Type B pancreatic cell (in vitro differentiated cells): ENCODE results near the gene ERP44. TPM values are rescaled to one million over a fixed set of nuclear protein-coding genes. Genes with fewer than 3 reads are reported as not detected.
A peak's percentile ranks its signal among the peaks of the same experiment; 100 is the strongest.
"Not testable (repeated sequence)": the region's sequence is repeated elsewhere in the genome, so short reads cannot be mapped to it uniquely, and the experiment has no call there.

Experiments
- DNase-seq: peaks from one replicate; pipeline ENCODE4 v3.0.0; 2021; ENCODE audit warnings: mixed read lengths; ENCODE audit not compliant: unreplicated experiment; ENCODE audit errors: extremely low spot score
- H3K27ac Mint-ChIP-seq: 2 replicates; pipeline ENCODE4 v1.8.0; 2021; ENCODE audit warnings: mild to moderate bottlenecking, mixed read lengths
- H3K27me3 Mint-ChIP-seq: 2 replicates; pipeline ENCODE4 v1.8.0; 2021; ENCODE audit warnings: mixed read lengths
- H3K36me3 Mint-ChIP-seq: 2 replicates; pipeline ENCODE4 v1.8.0; 2021; ENCODE audit warnings: mixed read lengths
- H3K4me1 Mint-ChIP-seq: one replicate; pipeline ENCODE4 v1.8.0; 2021; ENCODE audit warnings: mixed read lengths; ENCODE audit not compliant: unreplicated experiment
- H3K4me3 Mint-ChIP-seq: 2 replicates; pipeline ENCODE4 v1.8.0; 2021; ENCODE audit warnings: mild to moderate bottlenecking, mixed read lengths
- H3K9me3 Mint-ChIP-seq: 2 replicates; pipeline ENCODE4 v1.8.0; 2021; ENCODE audit warnings: mixed read lengths
- long read RNA-seq: library from polyadenylated mRNA; unstranded; transcript quantifications from one replicate; pipeline ENCODE4 v2.0.0, GENCODE V29; 2020
- total RNA-seq: library from RNA; stranded (reverse); gene quantifications from 2 replicates; pipeline ENCODE4 v1.2.1, GENCODE V29; 2021; ENCODE audit warnings: low replicate concordance
- TF ChIP-seq, protein P1 (sequence below): fragments of 200-600 bp; sonication (generic); conservative IDR thresholded peaks from 2 replicates; pipeline ENCODE4 v1.5.0; 2021; ENCODE audit warnings: antibody characterized with exemption, mild to moderate bottlenecking

ERP44 gene
- 21.2 and 23.1 TPM in 2 replicates for total RNA-seq
- long read RNA-seq, full-length matches to known transcripts: 614 of 645 reads
- long read RNA-seq, partial matches to known transcripts: 7 of 645 reads
- long read RNA-seq, other reads (novel, unspliced or antisense): 24 of 645 reads

DNA sequence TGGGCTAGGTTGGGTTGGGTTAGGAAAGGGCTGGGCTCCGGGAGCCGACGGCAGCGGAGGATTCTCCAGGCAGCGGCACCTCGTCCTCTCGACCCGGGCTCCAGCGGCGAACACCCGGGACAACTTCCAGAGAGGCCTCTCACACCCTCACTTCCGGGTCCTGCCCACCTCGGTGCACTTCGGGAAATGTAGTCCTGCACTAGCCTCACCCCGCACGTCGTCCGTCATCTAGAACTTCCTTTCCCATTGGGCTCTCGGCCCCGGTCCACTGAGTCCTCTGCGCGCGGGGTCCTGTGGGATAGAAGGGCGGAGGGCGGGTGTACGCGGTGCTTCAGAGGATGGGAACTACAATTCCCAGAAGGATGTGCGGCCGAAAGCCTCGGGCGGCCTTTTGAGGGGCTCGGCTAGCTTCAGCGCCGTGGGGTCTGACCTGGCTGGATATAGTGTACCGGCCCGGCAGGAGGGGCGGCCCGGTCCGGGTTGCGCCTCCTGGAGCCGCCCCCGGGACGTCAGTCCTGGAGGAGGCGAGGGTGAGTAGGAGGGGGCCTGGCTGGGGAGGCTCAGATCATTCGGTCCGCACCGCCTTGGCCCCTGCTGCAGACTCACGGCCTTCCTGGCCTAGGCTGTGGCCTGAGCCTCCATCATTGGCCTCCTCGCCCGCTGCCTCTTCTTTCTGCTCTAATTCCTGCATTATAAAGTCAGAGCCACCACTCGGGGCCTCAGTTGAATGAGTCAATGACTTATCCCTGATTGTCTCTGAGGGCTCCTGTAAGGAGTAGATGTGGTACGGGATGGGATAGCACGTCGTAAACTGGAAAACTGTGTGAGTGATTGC, at the start of gene ERP44, which contains the start of gene INVS:
Gene ERP44 (minus strand): TSS at position 114 of the 835 bp plus-strand sequence. CDS start 160 bp downstream, outside the sequence.
Gene INVS (plus strand): TSS at position 357 of the 835 bp plus-strand sequence. CDS start 5,279 bp downstream, outside the sequence.
- Mint-ChIP-seq H3K27ac (peak within 1 kb of the TSS; percentile 99), H3K36me3 (no peaks in the 10 kb centered on the region), H3K9me3 (no peaks in the 10 kb centered on the region), H3K4me1 (peaks cover 24% of the 10 kb centered on the region), H3K4me3 (peak within 1 kb of the TSS; percentile 99), H3K27me3 (no peaks in the 10 kb centered on the region)
- TF ChIP-seq, protein P1, sequence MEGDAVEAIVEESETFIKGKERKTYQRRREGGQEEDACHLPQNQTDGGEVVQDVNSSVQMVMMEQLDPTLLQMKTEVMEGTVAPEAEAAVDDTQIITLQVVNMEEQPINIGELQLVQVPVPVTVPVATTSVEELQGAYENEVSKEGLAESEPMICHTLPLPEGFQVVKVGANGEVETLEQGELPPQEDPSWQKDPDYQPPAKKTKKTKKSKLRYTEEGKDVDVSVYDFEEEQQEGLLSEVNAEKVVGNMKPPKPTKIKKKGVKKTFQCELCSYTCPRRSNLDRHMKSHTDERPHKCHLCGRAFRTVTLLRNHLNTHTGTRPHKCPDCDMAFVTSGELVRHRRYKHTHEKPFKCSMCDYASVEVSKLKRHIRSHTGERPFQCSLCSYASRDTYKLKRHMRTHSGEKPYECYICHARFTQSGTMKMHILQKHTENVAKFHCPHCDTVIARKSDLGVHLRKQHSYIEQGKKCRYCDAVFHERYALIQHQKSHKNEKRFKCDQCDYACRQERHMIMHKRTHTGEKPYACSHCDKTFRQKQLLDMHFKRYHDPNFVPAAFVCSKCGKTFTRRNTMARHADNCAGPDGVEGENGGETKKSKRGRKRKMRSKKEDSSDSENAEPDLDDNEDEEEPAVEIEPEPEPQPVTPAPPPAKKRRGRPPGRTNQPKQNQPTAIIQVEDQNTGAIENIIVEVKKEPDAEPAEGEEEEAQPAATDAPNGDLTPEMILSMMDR: no peak
- DNase-seq: peak; percentile 98

DNA sequence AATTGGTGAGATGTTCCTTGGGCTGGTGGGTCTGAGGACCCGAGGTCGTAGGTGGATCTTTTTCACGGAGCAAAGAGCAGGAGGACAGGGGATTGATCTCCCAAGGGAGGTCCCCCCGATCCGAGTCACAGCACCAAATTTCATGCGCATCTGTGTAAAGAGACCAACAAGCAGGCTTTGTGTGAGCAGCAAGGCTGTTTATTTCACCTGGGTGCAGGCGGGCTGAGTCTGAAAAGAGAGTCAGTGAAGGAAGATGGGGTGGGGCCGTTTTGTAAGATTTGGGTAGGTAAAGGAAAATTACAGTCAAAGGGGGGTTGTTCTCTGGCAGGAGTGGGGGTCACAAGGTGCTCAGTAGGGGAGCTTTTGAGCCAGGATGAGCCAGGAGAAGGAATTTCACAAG, 47.2 kb upstream of the ERP44 start:
- not testable (repeated sequence) for H3K27me3 Mint-ChIP-seq, H3K27ac Mint-ChIP-seq, H3K9me3 Mint-ChIP-seq, DNase-seq, H3K4me3 Mint-ChIP-seq, H3K36me3 Mint-ChIP-seq
- peaks cover 24% of the 10 kb centered on the region for H3K4me1 Mint-ChIP-seq

DNA sequence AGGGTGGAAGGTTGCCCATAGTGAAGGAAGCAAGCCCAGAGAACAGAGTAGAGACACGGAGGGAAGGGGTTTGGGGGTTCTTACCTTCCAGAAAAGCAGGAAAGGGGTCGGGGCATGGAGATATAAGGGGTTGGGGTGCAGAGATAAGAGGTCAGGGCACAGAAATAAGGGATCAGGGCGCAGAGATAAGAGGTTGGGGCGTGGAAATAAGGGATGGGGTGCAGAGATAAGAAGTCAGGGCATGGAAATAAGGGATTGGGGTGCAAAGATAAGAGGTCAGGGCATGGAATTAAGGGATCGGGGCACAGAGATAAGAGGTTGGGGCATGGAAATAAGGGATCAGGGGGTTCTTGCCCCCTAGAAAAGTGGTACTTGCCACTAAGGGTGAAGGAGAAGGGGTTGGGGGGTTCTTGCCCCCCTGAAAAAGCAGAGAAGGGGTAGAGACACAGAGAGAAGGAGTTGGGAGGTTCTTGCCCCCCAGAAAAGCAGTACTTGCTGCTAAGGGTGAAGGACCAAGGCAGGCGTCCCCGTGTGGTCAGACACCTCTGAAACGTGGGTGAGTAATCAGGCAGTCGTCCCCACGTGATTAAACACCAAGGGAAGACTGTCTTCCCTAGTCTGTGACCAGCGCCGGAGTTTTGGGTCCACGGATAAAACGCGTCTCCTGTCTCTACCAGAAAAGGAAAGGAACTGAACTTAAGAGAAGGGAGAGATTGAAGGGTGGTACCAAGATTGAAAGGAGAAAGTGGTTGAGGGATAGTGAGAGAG, 46.6 kb upstream of the ERP44 start:
- H3K9me3 Mint-ChIP-seq, DNase-seq, H3K36me3 Mint-ChIP-seq, H3K27me3 Mint-ChIP-seq, H3K27ac Mint-ChIP-seq, H3K4me3 Mint-ChIP-seq: not testable (repeated sequence)
- peaks cover 24% of the 10 kb centered on the region for H3K4me1 Mint-ChIP-seq

DNA sequence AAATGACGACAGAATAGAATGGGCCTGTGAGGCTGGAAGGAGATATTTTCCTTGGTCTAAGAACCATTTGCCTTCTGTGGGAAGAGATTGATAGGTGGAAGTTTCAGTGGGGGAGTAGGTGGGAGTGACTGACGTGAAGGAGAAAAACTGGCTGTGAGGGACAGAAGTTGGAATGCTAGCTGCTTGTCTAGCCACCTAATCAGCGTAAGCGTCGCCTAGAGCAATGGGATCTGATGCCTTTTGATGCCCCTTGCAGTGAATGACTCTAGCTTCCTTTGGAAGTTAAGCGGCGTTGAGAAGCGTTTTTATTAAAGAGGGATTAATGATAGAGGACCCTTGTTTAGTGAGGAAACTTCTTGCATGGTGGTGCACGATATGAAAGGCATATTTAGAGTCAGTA, 43.1 kb upstream of the ERP44 start:
- not testable (repeated sequence) for H3K9me3 Mint-ChIP-seq, DNase-seq, H3K27me3 Mint-ChIP-seq, H3K36me3 Mint-ChIP-seq, H3K27ac Mint-ChIP-seq, H3K4me3 Mint-ChIP-seq
- H3K4me1 Mint-ChIP-seq: peaks cover 15% of the 10 kb centered on the region

DNA sequence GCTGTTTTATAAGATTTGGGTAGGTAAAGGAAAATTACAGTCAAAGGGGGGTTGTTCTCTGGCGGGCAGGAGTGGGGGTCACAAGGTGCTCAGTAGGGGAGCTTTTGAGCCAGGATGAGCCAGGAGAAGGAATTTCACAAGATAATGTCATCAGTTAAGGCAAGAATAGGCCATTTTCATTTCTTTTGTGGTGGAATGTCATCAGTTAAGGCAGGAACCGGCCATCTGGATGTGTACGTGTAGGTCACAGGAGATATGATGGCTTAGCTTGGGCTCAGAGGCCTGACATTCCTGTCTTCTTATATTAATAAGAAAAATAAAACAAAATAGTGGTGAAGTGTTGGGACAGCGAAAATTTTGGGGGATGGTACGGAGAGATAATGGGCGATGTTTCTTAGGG, 41.5 kb upstream of the ERP44 start:
- not testable (repeated sequence) for DNase-seq, H3K4me3 Mint-ChIP-seq, H3K9me3 Mint-ChIP-seq, H3K36me3 Mint-ChIP-seq, H3K4me1 Mint-ChIP-seq, H3K27me3 Mint-ChIP-seq, H3K27ac Mint-ChIP-seq

DNA sequence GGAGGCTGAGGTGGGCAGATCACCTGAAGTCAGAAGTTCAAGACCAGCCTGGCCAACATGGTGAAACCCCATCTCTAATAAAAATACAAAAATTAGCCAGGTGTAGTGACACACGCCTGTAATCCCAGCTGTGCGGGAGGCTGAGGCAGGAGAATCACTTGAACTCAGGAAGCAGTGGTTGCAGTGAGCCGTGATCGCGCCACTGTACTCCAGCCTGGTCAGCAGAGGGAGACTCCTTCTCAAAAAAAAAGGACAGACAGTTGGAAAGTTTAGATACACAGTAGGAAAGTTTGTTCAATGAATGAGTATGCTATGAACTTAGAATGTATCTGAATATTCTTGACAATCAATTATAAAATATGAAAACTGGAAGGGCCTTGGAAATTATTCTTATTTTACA, 38.0 kb upstream of the ERP44 start:
- H3K27ac Mint-ChIP-seq, H3K4me1 Mint-ChIP-seq, H3K9me3 Mint-ChIP-seq, H3K4me3 Mint-ChIP-seq, H3K27me3 Mint-ChIP-seq, DNase-seq: not testable (repeated sequence)
- H3K36me3 Mint-ChIP-seq: peaks cover 28% of the 10 kb centered on the region

DNA sequence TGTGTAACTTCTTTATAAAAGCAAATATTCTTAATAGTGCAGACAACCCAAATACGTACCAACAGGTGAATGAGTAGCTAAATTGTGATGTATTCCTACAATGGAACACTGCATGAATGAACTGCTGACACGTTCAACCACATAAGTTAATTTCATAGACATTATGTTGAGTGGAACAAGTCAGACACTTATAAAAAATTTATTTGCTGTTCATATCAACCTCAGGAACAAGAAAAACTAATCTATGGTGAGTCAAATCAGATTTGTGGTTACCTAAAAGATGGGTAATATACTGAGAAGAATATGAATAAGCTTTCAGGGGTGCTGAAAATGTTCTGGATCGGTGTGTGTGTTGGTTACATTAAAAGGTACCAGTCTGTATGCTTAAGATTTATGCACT, 35.9 kb upstream of the ERP44 start:
- Mint-ChIP-seq H3K27ac (no peak overlapping the region), H3K9me3 (no peaks in the 10 kb centered on the region), H3K4me3 (no peak overlapping the region), H3K36me3 (peaks cover 29% of the 10 kb centered on the region), H3K4me1 (no peaks in the 10 kb centered on the region), H3K27me3 (no peaks in the 10 kb centered on the region)
- TF ChIP-seq, protein P1: no peak
- DNase-seq: no peak
